AG04449 (cell line): Measurements from ENCODE around the gene CASTOR1.

ENCODE experiments used
- CTCF ChIA-PET: fragments of 350-600 bp; formaldehyde crosslinking; extraction: SDS; loops from one replicate; lab custom pipeline; 2021; ENCODE audit warnings: antibody characterized with exemption; lab: Yijun Ruan, JAX
- POLR2A ChIA-PET: fragments of 400-600, 350-600 bp; formaldehyde crosslinking; extraction: SDS; loops from one replicate; lab custom pipeline; 2020; ENCODE audit warnings: antibody characterized with exemption, inconsistent platforms; lab: Yijun Ruan, JAX
- DNase-seq: peaks from one replicate; pipeline ENCODE4 v3.0.0-alpha.2; 2010; ENCODE audit warnings: low read depth, low spot score
- H3K4me3 ChIP-seq: 2 replicates; pipeline ENCODE4 v1.5.1; 2011; ENCODE audit warnings: low read depth, mild to moderate bottlenecking, control low read depth, low read length
- TF ChIP-seq, protein P1 (sequence below): IDR thresholded peaks from one replicate; pipeline ENCODE4 v1.5.1; 2011; ENCODE audit warnings: mild to moderate bottlenecking, moderate library complexity, low read length, control low read depth, inconsistent platforms; ENCODE audit not compliant: insufficient read depth; ENCODE audit errors: missing control alignments

Gene CASTOR1

DNA sequence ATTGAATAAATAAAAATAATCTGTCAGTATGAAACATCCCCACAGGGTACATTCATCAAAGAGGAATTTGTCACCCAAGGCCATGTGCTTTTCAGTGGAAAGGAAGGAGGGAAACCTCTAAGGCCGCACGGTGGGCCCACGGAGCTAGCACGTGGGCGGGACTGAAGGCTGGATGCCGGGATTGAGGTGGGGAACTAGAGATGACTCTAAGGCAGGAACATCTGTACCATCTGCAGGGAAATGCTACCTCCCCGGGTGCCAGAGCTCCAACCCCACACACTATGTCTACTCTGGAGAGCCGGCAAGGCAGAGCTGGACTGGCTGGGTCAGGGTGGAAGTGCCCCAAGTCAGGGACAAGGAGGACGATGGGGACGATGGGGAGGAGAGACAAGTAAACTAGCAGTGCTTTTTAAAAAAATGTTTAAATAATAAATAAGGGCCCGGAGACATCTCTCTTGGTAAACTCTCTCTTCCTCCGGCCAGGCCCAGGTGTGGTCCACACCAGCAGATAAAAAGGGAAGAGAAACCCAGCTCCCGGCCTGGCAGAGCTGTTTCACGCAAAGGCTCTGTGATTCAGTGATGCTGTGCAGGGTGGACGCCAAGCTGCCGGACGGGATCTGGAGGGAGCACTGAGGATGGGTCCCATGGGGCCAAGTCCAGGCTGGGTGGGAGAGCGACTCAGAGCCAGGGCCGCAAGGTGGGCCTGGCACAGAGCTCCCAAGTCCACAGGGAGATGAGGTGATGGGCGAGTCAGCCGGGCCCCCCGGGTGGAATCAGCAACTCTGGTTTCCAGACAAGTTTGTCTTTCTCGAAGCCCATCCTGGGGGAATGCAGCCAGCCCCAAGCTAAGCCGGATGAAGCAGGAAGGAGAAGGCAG is 48.5 kb downstream of the CASTOR1 start:
- ChIA-PET CTCF (interaction anchor here (0.7 to 7.9 kb wide), 3 partner anchors 23 to 134 kb away, joined by 3 to 48 read pairs (median 4); no protein-coding TSS in a partner anchor), POLR2A (interaction anchor here (1.4 kb wide), 1 partner anchor 44 kb away, joined by 6 read pairs; no protein-coding TSS in a partner anchor)
- H3K4me3 ChIP-seq = no peak overlapping the region
- DNase-seq = no peak
- TF ChIP-seq, protein P1, sequence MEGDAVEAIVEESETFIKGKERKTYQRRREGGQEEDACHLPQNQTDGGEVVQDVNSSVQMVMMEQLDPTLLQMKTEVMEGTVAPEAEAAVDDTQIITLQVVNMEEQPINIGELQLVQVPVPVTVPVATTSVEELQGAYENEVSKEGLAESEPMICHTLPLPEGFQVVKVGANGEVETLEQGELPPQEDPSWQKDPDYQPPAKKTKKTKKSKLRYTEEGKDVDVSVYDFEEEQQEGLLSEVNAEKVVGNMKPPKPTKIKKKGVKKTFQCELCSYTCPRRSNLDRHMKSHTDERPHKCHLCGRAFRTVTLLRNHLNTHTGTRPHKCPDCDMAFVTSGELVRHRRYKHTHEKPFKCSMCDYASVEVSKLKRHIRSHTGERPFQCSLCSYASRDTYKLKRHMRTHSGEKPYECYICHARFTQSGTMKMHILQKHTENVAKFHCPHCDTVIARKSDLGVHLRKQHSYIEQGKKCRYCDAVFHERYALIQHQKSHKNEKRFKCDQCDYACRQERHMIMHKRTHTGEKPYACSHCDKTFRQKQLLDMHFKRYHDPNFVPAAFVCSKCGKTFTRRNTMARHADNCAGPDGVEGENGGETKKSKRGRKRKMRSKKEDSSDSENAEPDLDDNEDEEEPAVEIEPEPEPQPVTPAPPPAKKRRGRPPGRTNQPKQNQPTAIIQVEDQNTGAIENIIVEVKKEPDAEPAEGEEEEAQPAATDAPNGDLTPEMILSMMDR = no peak

DNA sequence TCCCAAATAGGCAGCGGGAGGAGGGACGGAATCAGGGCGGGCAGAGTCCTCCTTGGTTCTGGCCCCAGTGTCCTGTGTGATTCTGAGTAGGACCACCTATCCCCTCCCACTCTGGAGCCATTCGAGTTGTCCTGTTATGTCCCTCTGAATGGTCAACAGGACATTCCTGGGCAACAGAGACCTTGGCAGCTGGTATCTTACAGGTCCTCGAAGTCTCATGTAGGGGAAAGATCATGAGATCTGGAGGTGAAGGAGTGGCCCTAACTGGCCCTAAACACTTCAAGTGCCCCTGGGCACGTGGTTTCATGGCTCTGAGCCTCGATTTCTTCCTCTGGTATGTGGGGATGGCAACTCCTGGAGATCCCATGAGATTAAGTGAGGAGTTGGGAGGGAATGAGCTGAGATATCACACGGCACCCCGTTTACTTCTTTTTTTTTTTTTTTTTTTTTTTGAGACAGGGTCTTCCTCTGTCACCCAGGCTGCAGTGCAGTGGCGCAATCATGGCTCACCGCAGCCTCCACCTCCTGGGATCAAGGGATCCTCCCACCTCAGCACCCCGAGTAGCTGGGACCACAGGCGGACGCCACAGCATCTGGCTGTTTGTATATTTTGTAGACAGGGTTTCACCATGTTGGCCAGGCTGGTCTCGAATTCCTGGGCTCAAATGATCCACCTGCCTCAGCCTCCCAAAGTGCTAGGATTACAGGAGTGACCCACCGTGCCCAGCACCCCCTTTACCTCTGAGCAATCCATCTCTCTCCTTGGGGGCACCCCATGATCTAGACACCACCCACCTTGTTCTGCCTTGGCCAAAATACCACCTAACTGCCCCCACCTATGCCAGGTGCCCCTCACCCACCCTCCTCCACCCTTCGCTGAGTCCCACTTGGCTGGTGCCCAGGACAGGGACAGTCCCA is 49.6 kb downstream of the CASTOR1 start:
- ChIA-PET CTCF (interaction anchor here (0.7 to 7.9 kb wide), 3 partner anchors 24 to 133 kb away, joined by 3 to 48 read pairs (median 4); no protein-coding TSS in a partner anchor), POLR2A (interaction anchor here (1.4 kb wide), 1 partner anchor 43 kb away, joined by 6 read pairs; no protein-coding TSS in a partner anchor)
- TF ChIP-seq, protein P1 = no peak
- DNase-seq = no peak
- no peak overlapping the region for H3K4me3 ChIP-seq

DNA sequence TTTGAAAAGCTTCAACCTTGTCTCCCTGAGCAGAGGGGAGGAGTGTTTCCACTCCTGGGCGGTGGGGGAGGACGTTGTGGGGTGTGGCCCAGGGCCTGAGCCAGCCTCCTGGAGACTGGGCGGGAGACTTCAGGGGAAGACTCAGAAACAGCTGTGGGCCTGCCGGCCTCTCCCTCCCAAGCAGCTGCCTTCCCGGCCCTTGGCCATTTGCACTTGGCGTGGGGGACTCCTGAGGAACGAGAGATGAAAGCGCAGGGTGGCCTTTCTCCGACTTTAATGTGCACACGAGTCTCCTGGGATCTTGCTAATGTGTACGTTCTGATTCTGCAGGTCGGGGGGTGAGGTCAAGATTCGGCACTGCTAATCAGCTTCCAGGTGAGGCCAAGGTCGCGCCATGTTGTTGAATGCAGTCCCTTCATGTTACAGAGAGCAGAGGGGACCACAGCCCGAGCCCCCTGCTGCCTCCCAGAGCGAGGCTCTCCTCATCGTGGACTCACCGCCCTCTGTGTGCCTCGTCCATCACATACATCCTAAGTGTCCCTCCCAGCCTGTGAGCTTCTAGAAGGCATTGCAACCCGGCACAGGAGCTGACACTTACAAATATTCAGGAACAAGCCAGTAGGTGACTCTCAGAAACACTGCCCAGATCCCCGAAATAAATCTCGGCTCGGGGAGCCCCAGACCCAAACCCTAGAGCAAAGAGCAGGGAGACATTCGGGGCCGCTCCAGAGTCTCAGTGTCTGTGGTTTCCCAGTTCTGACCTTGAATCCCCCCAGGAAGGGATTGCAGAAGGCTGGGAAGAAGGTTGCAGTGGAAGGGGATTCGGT is 50.4 kb downstream of the CASTOR1 start:
- DNase-seq = no peak
- ChIA-PET POLR2A (interaction anchor here (0.7 to 1.3 kb wide), 3 partner anchors 12 to 129 kb away, joined by 3 to 6 read pairs (median 3); no protein-coding TSS in a partner anchor), CTCF (interaction anchor here (1.3 to 7.9 kb wide), 4 partner anchors 8 to 132 kb away, joined by 4 to 48 read pairs (median 8); partner anchors contain the start of gene LIF)
- H3K4me3 ChIP-seq = no peak overlapping the region
- TF ChIP-seq, protein P1 = no peak

DNA sequence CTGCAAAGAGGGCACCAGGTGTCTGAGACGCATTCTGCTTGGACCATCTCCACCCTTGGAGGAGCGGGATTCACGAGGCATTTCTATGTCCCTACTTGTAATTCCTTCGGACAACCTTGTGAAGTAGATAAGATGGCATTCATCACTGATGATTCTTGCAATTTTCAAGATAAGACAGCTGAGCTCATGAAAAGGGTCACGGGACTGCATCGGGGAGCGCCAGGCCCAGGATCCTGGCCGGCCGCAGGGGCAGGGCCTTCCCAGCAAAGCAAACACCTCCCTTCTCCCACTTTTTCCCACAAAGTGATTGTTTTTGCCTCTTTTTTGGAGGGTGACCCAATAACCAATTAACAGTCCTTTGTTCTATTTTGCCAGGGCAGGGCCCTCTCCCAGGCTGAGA is 51.2 kb downstream of the CASTOR1 start:
- ChIA-PET POLR2A (interaction anchor here (0.7 to 1.3 kb wide), 3 partner anchors 13 to 129 kb away, joined by 3 to 6 read pairs (median 3); no protein-coding TSS in a partner anchor), CTCF (interaction anchor here (1.3 to 7.9 kb wide), 4 partner anchors 8 to 131 kb away, joined by 4 to 48 read pairs (median 8); partner anchors contain the start of gene LIF)
- TF ChIP-seq, protein P1 = no peak
- DNase-seq = no peak
- H3K4me3 ChIP-seq = no peak overlapping the region

DNA sequence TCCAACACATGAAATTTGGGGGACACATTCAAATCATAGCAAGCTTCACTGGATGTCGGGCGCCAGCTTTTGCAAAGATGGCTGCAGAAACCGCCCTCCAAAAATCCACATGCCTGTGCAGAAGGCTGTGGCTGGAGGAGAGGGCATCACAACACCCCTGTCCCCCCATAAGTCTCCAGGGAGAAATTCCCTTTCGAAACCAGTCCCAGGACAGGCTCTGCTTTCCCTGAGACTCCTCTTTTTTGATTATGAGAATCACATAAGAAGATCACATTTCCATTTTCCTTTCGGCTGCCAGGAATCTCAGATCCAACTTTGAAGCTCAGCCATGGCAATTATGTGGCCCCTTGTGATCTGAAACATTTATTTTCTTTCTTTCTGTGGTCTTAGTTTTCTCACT is 52.4 kb downstream of the CASTOR1 start:
- ChIA-PET CTCF (interaction anchor here (0.6 to 7.9 kb wide), 9 partner anchors 14 to 467 kb away, joined by 3 to 48 read pairs (median 4); no protein-coding TSS in a partner anchor), POLR2A (interaction anchor here (0.7 to 1.4 kb wide), 3 partner anchors 10 to 160 kb away, joined by 3 to 5 read pairs (median 3); partner anchors contain the start of gene SEC14L2)
- DNase-seq = no peak
- H3K4me3 ChIP-seq = no peak overlapping the region
- TF ChIP-seq, protein P1 = no peak
